ENCODE results near the gene FXYD4.

- TF ChIP-seq POLR2A (IDR thresholded peaks at IDR 0.05) (no peak), CTCF (IDR thresholded peaks at IDR 0.05) (no peak)
These were observed 1.4 kb downstream of the FXYD4 start for GRCh38 chr10:43372765-43373361.
